Gastrocnemius medialis (tissue), 4 donors: ENCODE data around the gene TAF1D.

ENCODE experiments used
- CTCF ChIP-seq, 5 experiments: fragments of 450-650 bp in 3 of 5; fragments of 200-600 bp in 2 of 5; sonication (generic) in 2 of 5; IDR thresholded peaks in 4 of 5; conservative IDR thresholded peaks in 1 of 5; 1 replicate in 4 of 5; 2 replicates in 1 of 5; pipeline ENCODE4 v1.5.1; 2016 to 2019; ENCODE audit warnings: antibody characterized with exemption in 5 of 5, mild to moderate bottlenecking in 3 of 5, moderate library complexity in 3 of 5
- POLR2A ChIP-seq, 2 donors: fragments of 450-650 bp; IDR thresholded peaks; one replicate each; pipeline ENCODE4 v1.6.1; 2017; ENCODE audit warnings: antibody characterized with exemption in 2 of 2, mild to moderate bottlenecking in 2 of 2, moderate library complexity in 2 of 2

GRCh38 chr11:93783362-93783761 lies 42.1 kb upstream of the TAF1D start:
- TF ChIP-seq CTCF (IDR thresholded peaks at IDR 0.05 in 4 of 5, conservative IDR thresholded peaks at IDR 0.05 in 1 of 5): no peak
- no peak for TF ChIP-seq POLR2A (IDR thresholded peaks at IDR 0.05)
